HepG2 (cell line): ENCODE results near the gene GRM2. TPM values are rescaled to one million over a fixed set of nuclear protein-coding genes. Genes with fewer than 3 reads are reported as not detected.

Experiments
- ATF7-NPFF ChIP-seq: sonication (generic); formaldehyde crosslinking; IDR thresholded peaks from 2 replicates; pipeline ENCODE4 v1.8.1; 2023; ENCODE audit warnings: mild to moderate bottlenecking, low read depth, missing genetic modification reagents, moderate library complexity
- CAMTA2 ChIP-seq: sonication (generic); formaldehyde crosslinking; IDR thresholded peaks from 2 replicates; pipeline ENCODE4 v1.4.0; 2020; ENCODE audit warnings: mild to moderate bottlenecking, missing genetic modification reagents, borderline replicate concordance
- CEBPG ChIP-seq: IDR thresholded peaks from 2 replicates; pipeline ENCODE4 v1.6.1; 2016
- IRF2 ChIP-seq: IDR thresholded peaks from 2 replicates; pipeline ENCODE4 v1.6.1; 2018; ENCODE audit warnings: missing genetic modification reagents, missing compliant biosample characterization
- KLF15 ChIP-seq: sonication (generic); formaldehyde crosslinking; IDR thresholded peaks from 2 replicates; pipeline ENCODE4 v1.8.1; 2023; ENCODE audit warnings: borderline replicate concordance, mild to moderate bottlenecking, inconsistent platforms, missing genetic modification reagents, mixed read lengths
- MEIS1 ChIP-seq: sonication (generic); formaldehyde crosslinking; IDR thresholded peaks from 2 replicates; pipeline ENCODE4 v1.9.0; 2021; ENCODE audit warnings: mild to moderate bottlenecking, missing genetic modification reagents, moderate library complexity, borderline replicate concordance
- NPAS2 ChIP-seq: sonication (generic); formaldehyde crosslinking; IDR thresholded peaks from 2 replicates; pipeline ENCODE4 v1.8.0; 2022; ENCODE audit warnings: mild to moderate bottlenecking, missing genetic modification reagents, borderline replicate concordance
- PAX8 ChIP-seq: sonication (generic); formaldehyde crosslinking; IDR thresholded peaks from 2 replicates; pipeline ENCODE4 v1.8.0; 2022; ENCODE audit warnings: mild to moderate bottlenecking, missing genetic modification reagents, borderline replicate concordance
- PRMT3 ChIP-seq: sonication (generic); formaldehyde crosslinking; IDR thresholded peaks from 2 replicates; pipeline ENCODE4 v1.8.1; 2022; ENCODE audit warnings: low read depth, mild to moderate bottlenecking, moderate library complexity, missing genetic modification reagents, borderline replicate concordance
- RBAK ChIP-seq: sonication (generic); formaldehyde crosslinking; IDR thresholded peaks from 2 replicates; pipeline ENCODE4 v1.5.1; 2020; ENCODE audit warnings: mild to moderate bottlenecking, missing genetic modification reagents
- RELA ChIP-seq: sonication (generic); formaldehyde crosslinking; IDR thresholded peaks from 2 replicates; pipeline ENCODE4 v1.4.0; 2020; ENCODE audit warnings: missing genetic modification reagents
- SCMH1 ChIP-seq: sonication (generic); formaldehyde crosslinking; IDR thresholded peaks from 2 replicates; pipeline ENCODE4 v1.9.0; 2021; ENCODE audit warnings: missing genetic modification reagents, mild to moderate bottlenecking, borderline replicate concordance
- THYN1 ChIP-seq: sonication (generic); formaldehyde crosslinking; IDR thresholded peaks from 2 replicates; pipeline ENCODE4 v1.8.1; 2023; ENCODE audit warnings: low read depth, mild to moderate bottlenecking, moderate library complexity, missing genetic modification reagents, borderline replicate concordance
- ZNF136 ChIP-seq: sonication (generic); formaldehyde crosslinking; IDR thresholded peaks from 2 replicates; pipeline ENCODE4 v1.8.1; 2022; ENCODE audit warnings: low read depth, mild to moderate bottlenecking, moderate library complexity, missing genetic modification reagents
- ZNF510 ChIP-seq: sonication (generic); formaldehyde crosslinking; IDR thresholded peaks from 2 replicates; pipeline ENCODE4 v1.4.0; 2020; ENCODE audit warnings: low read depth, mild to moderate bottlenecking, missing genetic modification reagents
- ZNF550 ChIP-seq: sonication (generic); formaldehyde crosslinking; IDR thresholded peaks from 2 replicates; pipeline ENCODE4 v1.4.0; 2020; ENCODE audit warnings: mild to moderate bottlenecking, missing genetic modification reagents, borderline replicate concordance
- ZNF558 ChIP-seq: sonication (generic); formaldehyde crosslinking; IDR thresholded peaks from 2 replicates; pipeline ENCODE4 v1.9.0; 2022; ENCODE audit warnings: mild to moderate bottlenecking, missing genetic modification reagents, borderline replicate concordance
- ZNF616 ChIP-seq: sonication (generic); formaldehyde crosslinking; IDR thresholded peaks from 2 replicates; pipeline ENCODE4 v1.5.0; 2020; ENCODE audit warnings: low read depth, mild to moderate bottlenecking, missing genetic modification reagents
- ZNF629 ChIP-seq: sonication (generic); formaldehyde crosslinking; conservative IDR thresholded peaks from 2 replicates; pipeline ENCODE4 v1.5.0; 2020; ENCODE audit warnings: missing genetic modification reagents
- ZNF737 ChIP-seq: sonication (generic); formaldehyde crosslinking; IDR thresholded peaks from 2 replicates; pipeline ENCODE4 v1.5.0; 2020; ENCODE audit warnings: missing genetic modification reagents, mild to moderate bottlenecking, borderline replicate concordance
- polyA plus RNA-seq, 8 experiments: library from polyadenylated mRNA; depleted of rRNA in 3 of 8; stranded (reverse) in 7 of 8; unstranded in 1 of 8; fragments of >200 nt; fragmentation: Illumina TruSeq in 4 of 8; extraction: Trizol in 4 of 8; gene quantifications; 2 replicates each; pipeline versions ENCODE4 v1.2.1 to v1.2.3, GENCODE V29; 2011 to 2016; ENCODE audit warnings: low read depth in 4 of 8, missing spikeins in 1 of 8, mixed read lengths in 1 of 8; ENCODE audit not compliant: insufficient read depth in 1 of 8
- total RNA-seq, 5 experiments: library from RNA; depleted of rRNA; stranded (reverse); fragments of >200 nt; fragmentation: Illumina TruSeq; extraction: Trizol; gene quantifications; 2 replicates each; pipeline ENCODE4 v1.2.3, GENCODE V29; 2016; ENCODE audit warnings: low read depth in 1 of 5
- TF ChIP-seq, protein P1 (sequence below): sonication (generic); formaldehyde crosslinking; IDR thresholded peaks from 2 replicates; pipeline ENCODE4 v1.5.0; 2020; ENCODE audit warnings: missing genetic modification reagents
- TF ChIP-seq, protein P2 (sequence below): sonication (generic); formaldehyde crosslinking; IDR thresholded peaks from 2 replicates; pipeline ENCODE4 v1.4.0; 2020; ENCODE audit warnings: missing genetic modification reagents
- TF ChIP-seq, protein P3 (sequence below): sonication (generic); formaldehyde crosslinking; IDR thresholded peaks from 2 replicates; pipeline ENCODE4 v1.4.0; 2020; ENCODE audit warnings: missing genetic modification reagents
- TF ChIP-seq, protein P4 (sequence below): sonication (generic); formaldehyde crosslinking; IDR thresholded peaks from 2 replicates; pipeline ENCODE4 v1.5.0; 2020; ENCODE audit warnings: missing genetic modification reagents

The GRM2 gene
- total and polyA plus RNA-seq, 2 of the 13 experiments (the other 11 are each of a cell fraction or from before 2014, with no cell fraction given), result 0.04 to 0.07 TPM

DNA sequence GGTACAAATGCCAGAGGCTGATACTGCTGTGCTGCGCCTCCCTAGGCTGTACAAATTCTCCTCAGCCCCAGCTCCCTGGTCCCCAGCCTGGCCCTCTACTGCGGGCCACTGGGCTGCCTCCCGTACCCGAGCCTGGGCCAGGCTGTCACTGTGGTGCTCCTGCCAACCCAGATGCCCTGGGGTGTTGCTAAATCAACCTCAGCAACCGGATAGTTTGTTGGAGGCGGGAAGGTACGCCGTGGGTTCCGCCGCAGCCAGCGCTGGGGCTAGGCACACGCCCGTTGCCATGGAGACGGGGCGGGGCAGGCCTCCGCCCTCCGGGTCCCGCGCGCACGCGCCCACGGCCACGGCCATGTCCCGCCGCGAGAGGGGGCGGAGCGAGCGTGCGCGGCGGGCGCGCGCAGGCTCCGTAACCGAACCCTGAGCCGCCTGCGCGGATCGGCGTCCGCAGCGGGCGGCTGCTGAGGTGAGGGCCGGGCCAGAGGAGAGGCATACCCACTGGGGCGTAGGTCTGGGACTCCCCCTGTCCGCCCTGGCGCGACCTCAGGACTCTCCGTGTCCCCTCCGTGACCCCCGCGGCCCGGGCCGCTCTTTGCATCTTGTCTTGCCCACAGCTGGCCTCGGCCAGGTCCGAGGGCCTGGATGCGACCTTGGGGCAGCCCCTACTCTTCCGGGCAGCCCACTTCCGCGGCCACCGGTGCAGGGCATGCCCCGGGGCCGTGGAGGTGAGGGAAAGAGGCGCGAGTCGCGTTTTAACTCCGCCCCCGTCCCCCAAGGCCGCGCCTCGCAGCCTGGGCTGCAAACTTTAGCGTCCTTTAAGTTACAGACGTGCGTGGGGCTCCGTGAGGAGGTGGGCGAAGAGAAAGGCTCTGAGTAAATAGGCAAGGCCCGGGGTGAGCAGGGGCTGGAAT lies 35.8 kb upstream of the GRM2 start, which contains the start of gene TEX264 (continued):
- 0 out of 2 replicates have a peak, but pooled peaks have one; percentile 38 for TF ChIP-seq ZNF629 (CRISPR knock-in tag)
- TF ChIP-seq IRF2 (CRISPR knock-in tag), result no peak
- TF ChIP-seq ZNF737 (CRISPR knock-in tag), result no peak
- TF ChIP-seq ZNF136, result no peak
- no peak for TF ChIP-seq RBAK (CRISPR knock-in tag)
- no peak for TF ChIP-seq PRMT3 (CRISPR knock-in tag)
- TF ChIP-seq ATF7-NPFF (CRISPR knock-in tag), result no peak
- TF ChIP-seq, protein P1, sequence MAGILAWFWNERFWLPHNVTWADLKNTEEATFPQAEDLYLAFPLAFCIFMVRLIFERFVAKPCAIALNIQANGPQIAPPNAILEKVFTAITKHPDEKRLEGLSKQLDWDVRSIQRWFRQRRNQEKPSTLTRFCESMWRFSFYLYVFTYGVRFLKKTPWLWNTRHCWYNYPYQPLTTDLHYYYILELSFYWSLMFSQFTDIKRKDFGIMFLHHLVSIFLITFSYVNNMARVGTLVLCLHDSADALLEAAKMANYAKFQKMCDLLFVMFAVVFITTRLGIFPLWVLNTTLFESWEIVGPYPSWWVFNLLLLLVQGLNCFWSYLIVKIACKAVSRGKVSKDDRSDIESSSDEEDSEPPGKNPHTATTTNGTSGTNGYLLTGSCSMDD (CRISPR knock-in tag), result no peak
- TF ChIP-seq, protein P2, sequence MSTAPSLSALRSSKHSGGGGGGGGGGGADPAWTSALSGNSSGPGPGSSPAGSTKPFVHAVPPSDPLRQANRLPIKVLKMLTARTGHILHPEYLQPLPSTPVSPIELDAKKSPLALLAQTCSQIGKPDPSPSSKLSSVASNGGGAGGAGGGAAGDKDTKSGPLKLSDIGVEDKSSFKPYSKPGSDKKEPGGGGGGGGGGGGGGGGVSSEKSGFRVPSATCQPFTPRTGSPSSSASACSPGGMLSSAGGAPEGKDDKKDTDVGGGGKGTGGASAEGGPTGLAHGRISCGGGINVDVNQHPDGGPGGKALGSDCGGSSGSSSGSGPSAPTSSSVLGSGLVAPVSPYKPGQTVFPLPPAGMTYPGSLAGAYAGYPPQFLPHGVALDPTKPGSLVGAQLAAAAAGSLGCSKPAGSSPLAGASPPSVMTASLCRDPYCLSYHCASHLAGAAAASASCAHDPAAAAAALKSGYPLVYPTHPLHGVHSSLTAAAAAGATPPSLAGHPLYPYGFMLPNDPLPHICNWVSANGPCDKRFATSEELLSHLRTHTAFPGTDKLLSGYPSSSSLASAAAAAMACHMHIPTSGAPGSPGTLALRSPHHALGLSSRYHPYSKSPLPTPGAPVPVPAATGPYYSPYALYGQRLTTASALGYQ (CRISPR knock-in tag), result peak; percentile 67
- 0 out of 2 replicates have a peak, but pooled peaks have one; percentile 81 for TF ChIP-seq ZNF616 (CRISPR knock-in tag)
- TF ChIP-seq, protein P3, sequence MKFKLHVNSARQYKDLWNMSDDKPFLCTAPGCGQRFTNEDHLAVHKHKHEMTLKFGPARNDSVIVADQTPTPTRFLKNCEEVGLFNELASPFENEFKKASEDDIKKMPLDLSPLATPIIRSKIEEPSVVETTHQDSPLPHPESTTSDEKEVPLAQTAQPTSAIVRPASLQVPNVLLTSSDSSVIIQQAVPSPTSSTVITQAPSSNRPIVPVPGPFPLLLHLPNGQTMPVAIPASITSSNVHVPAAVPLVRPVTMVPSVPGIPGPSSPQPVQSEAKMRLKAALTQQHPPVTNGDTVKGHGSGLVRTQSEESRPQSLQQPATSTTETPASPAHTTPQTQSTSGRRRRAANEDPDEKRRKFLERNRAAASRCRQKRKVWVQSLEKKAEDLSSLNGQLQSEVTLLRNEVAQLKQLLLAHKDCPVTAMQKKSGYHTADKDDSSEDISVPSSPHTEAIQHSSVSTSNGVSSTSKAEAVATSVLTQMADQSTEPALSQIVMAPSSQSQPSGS, result no peak
- no peak for TF ChIP-seq THYN1 (CRISPR knock-in tag)
- no peak for TF ChIP-seq SCMH1 (CRISPR knock-in tag)
- TF ChIP-seq ZNF550 (CRISPR knock-in tag), result no peak
- no peak for TF ChIP-seq CEBPG (CRISPR knock-in tag)
- peak; percentile 83; the same call in 1 of the 2 replicates for TF ChIP-seq ZNF558 (CRISPR knock-in tag)
- TF ChIP-seq ZNF510 (CRISPR knock-in tag), result 0 out of 2 replicates have a peak, but pooled peaks have one; percentile 21
- TF ChIP-seq MEIS1 (CRISPR knock-in tag), result peak; percentile 82; the same call in 1 of the 2 replicates
- TF ChIP-seq PAX8 (CRISPR knock-in tag), result peak; percentile 40; the same call in 1 of the 2 replicates
- TF ChIP-seq KLF15 (CRISPR knock-in tag), result no peak
- TF ChIP-seq NPAS2 (CRISPR knock-in tag), result no peak
- TF ChIP-seq, protein P4, sequence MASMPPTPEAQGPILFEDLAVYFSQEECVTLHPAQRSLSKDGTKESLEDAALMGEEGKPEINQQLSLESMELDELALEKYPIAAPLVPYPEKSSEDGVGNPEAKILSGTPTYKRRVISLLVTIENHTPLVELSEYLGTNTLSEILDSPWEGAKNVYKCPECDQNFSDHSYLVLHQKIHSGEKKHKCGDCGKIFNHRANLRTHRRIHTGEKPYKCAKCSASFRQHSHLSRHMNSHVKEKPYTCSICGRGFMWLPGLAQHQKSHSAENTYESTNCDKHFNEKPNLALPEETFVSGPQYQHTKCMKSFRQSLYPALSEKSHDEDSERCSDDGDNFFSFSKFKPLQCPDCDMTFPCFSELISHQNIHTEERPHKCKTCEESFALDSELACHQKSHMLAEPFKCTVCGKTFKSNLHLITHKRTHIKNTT, result no peak
- no peak for TF ChIP-seq RELA
- no peak for TF ChIP-seq CAMTA2 (CRISPR knock-in tag)
